HCEC 1CT (cell line): ENCODE data around the gene MAOB.
"Not testable (repeated sequence)": the region's sequence is repeated elsewhere in the genome, so short reads cannot be mapped to it uniquely, and the experiment has no call there.

Experiments
- DNase-seq: peaks from one replicate; pipeline ENCODE4 v3.0.0-alpha.2; 2017

The MAOB gene

GRCh38 chrX:43882294-43882681 lies at the start of gene MAOB:
Gene MAOB, minus strand, starts transcription at chrX:43882450. Its CDS starts 151 bp downstream, at chrX:43882299.
- no peak for DNase-seq

DNA sequence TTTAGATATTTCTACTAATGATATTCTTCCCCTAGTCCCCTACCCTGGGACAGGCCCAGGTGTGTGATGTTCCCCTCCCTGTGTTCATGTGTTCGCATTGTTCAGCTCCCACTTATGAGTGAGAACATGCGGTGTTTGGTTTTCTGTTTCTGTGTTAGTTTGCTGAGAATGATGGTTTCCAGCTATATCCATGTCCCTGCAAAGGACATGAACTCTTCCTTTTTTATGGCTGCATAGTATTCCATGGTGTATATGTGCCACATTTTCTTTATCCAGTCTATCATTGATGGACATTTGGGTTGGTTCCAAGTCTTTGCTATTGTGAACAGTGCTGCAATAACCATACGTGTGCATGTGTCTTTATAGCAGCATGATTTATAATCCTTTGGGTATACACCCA lies 39.8 kb upstream of the MAOB start:
- DNase-seq: not testable (repeated sequence)

DNA sequence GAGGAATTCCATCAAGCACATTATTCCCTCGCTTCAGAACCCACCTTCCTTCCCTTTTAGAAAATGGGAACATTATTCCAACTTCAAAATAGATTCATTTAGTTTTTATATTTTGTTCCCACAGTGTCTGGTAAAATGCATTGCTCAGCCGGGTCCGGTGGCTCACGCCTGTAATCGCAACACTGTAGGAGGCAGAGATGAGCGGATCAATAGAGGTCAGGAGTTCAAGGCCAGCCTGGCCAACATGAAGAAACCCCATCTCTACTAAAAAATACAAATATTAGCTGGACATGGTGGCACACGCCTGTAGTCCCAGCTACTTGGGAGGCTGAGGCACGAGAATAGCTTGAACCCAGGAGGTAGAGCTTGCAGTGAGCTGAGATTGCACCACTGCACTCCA lies 28.5 kb upstream of the MAOB start:
- not testable (repeated sequence) for DNase-seq

DNA sequence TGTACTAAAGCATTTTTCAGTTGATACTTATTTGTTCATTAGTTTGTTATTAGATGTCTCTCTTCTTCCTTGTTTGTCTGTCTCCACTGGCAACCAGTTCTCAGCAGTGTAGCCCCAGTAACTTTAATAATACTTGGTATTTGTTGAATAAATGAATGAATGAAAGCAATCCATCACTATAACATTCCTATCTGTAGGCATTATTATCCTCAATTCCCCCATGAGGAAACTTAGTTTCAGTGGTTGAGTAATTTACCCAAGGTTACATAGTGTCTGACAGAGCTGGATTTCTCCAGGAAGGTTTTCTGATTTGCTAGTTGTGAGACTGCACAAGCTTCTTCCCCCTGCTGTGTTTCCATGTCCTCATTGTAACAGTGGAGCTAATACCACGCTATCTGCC lies 27.8 kb upstream of the MAOB start:
- no peak for DNase-seq

DNA sequence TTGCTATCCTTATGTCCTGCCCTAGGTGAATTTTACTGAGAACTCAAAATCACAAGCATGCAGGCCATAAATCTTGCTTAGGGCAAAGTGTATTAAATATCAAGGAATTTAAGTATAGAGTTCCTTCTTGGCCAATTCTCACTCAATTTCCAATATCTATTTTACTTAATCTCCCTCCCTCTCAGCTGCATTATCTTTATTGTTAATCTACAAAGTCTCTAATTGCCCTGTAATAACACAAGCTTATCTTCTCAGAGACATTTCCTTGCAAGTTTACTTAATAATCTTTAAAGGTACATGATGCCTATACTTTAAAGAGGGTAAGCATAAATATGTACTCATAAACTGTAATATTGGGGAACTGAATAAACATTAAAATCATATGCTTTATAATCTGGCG lies 26.9 kb upstream of the MAOB start:
- no peak for DNase-seq

DNA sequence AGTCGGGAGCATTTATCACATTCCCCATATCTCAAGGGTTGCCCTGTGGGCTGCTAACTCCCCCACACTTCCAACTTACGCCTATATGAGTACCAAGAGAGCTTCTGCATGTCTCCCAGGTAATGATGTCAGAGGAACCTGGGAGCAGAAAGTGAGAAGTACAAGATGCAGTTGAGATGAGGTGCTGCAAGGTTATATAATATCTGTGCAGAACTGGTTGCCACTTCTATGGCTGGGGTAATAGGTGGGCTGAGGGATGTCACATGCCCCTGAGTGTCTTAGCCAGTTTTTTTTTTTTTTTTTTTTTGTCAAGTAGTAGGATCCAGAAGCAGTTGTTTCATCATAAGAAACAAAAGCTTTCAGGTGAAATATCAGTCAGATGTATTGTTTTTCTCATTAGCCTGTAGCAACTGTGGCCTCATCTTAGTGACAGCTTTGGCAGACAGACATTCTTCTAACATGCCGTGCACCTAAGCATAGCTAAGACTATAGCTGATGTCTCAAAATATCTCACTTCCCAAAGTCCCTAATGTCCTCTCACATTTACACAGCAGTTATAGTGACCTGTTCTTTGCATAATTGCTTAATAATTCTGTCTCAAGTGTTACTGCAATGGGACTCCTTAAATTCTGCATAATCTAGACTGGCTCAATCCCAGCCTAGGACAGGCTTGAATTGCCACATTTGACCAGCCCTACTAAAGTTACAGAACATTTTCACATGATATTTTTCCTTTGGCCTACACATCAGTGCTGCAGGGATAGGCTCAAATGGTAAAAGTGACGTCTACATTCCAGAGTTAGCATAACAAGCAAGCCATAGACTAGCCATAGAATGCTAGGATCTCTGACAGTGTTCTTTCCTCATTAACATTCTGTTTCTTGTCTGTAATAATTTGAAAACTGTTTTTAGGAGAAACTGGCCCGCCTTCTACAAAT lies 17.9 kb upstream of the MAOB start:
- no peak for DNase-seq

GRCh38 chrX:43898406-43899035 lies 16.3 kb upstream of the MAOB start:
- no peak for DNase-seq

DNA sequence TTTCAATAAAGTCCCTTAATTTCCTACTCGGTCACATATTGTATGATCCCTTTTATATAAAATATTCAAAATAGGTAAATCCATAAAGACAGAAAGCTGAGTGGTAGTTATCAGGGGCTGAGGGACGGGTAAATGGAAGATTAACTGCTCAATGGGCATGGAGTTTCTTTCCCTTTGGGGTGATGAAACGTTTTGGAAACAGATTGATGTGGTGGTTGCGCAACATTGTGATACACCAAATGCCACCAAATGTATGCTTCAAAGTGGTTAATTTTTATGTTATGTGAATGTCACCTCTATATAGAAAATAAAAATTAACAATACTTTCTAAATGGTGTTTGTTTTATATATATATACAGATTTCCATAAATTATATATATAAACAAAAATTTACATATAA lies 15.0 kb upstream of the MAOB start:
- no peak for DNase-seq

DNA sequence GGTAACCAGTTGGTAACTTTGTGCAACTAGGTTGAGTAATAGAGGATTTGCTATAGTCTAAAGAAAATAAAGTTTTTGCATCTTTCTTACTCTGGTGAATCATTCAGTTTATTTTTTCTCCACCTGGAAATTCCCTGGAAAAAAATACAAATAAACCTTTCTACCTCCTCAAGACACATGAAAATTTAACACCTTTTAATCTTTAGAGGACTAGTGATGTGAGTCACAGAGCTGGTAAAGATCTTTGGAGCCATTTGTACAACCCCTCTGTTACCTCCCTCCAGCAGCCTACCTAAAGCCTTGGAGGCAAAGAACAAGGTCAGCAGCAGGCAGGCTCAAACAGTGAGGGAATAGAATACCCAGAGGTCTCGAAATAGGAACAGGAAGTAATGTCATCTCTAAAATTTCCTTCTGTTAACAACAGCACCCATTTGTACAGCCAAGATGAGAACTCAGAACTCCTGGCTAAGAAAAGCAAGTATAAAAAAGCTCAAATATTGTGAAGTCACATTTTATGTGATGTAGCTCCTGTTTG lies 10.2 kb upstream of the MAOB start:
- no peak for DNase-seq

GRCh38 chrX:43885617-43886016 lies 3.4 kb upstream of the MAOB start:
- DNase-seq: no peak

DNA sequence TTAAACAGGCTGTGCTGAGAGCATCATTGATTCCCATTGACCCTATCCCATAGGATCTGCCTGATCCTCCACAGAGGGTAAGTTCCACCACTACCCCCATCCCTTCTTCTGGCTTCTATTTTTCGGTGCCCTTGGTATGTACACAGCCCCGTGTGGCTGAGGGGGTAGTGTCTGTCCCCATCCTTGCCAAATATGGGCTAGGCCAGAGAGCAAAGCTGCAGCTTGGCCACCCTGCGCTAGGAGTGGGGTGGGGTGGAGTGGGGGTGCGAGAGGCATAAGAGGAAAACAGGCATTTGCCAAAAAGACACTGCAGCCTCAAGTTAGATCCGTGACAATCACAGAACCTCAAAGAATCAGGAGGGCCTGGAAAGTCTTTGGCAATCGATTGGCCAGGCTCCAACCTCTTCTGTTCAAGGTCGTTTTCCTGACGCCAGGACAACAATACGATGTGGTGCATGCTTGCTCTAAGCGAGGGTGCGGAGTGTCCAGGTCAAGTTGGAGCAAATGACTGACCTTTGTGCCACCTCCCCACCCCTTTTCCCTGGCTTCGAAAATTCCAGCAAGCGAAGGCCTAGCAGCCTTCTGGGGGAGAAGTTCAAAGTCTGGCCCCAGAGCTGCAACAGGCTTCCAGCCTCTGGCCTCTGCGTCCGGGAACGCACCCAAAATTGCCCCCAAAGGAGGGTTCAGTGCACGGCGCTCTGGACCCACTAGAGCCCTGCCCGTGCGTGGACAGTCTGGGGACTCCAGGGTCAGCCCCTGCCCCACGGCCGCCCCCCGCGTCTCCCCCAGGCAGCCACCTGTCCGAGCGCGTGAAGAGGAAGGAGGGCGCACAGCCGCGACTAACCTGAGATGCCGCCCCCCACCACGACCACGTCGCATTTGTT lies 598 bp downstream of the MAOB start:
- no peak for DNase-seq

DNA sequence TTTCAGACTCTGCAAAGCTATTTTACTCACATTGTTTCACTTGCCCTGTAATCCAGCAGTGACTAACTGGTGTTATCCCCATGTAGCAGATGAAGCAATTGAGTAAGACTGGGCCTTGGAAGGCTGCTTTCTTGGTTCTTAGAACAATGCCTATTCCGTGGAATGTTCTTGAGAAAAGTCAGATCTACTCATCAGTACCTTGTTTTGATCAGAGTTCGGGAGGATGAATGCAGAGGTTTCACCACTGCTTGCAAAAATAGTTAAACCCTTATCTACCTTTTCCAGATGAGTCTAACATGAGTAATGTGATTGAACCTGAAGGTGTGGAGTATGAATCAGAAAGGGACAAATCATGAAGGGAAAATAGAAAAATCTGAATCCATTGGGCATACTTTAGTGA lies 1.8 kb downstream of the MAOB start:
- DNase-seq: no peak

DNA sequence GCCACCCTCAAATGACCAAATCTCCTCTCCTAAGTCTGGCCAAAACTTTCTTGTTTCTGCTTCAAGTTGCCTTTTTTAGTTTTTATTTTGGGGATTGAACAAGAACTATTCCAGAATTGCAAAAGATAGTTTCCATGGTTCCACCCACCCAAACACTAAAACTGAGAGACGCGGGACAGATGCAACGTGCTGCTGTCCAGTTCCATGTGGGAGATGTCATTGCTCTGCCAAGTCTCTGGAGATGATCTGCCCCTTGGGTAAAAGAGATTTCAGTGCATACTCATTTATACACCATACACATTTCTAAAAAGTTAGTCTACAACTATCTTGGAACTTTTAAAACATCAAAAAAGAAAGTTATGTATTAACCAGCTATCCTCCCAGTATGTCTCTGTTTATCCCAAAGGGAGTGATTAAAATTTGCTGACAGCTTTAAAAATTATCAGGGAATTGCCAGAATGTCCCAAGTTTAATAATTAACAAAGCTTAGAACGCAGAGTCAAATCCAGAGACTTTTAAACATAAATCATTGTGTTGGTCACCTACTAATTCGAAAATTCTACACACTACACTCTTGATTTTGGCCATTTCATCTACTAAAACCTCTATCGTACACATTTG lies 3.2 kb downstream of the MAOB start:
- no peak for DNase-seq

DNA sequence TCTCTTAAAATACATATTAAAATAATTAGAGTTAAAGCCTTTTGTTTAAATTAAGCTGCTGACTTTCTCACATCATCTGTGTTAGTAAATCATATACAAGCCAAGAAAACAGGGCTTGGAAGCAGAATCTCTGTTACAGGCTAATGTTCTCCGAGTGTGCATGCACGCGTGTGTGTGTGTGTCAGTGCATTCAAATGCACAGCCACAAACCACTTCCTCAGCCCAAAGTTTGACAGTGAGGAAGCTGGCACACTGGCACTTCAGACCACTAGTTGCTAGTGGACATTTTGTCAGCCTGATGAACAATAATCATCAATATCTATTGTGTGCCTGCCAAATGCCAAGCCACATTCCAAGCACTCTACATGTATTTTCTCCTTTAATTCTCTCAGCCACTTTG lies 5.6 kb downstream of the MAOB start:
- DNase-seq: no peak

DNA sequence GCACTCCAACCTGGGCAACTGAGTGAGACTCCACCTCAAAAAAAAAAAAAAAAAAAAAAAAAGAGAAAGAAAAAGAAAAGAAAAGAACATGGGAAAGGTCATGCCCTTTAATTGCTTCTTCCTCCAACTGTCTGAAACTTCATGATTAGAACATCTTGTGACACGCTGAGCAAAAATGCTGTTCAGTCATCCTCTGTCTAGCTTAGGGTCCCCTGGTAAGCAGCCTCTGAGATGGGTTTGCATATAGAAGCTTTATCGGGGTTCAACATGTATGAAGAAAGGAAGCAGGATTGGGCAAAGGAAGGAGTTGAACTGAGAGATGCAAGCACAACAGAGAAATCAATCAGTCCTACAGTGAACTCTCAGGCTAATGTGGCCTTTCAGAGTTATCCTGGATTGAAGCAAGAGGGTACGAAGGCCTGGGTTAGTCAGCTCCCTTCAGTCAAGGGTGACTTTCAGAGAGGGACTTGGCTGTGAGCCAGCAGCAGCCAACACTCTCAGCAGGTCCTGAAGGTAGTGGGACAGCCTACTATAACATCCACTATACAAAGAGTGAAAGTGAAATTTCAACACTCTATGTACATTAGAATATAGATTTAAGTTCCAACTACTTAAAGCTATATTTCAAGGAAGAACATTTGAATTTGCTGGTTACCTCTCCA lies 11.4 kb downstream of the MAOB start:
- DNase-seq: no peak

DNA sequence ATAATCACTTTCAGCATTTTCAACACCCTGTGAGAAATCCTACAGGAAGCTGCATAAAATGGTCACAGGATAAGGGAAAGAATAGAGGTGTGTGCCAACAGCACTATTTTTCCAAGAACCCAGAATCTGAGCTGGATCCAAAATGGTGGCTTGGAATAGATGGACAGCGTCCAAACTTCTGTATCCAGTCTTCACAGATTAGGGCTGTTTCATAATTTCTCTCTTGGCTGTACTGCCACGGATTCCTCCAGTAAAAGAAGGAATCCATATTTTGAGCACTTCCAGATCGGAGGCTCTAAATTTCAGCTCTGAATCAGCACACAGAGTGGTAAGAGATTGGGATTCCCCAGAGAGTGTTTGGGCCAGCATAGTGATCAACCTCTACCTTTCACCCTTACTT lies 12.2 kb downstream of the MAOB start:
- DNase-seq: no peak

DNA sequence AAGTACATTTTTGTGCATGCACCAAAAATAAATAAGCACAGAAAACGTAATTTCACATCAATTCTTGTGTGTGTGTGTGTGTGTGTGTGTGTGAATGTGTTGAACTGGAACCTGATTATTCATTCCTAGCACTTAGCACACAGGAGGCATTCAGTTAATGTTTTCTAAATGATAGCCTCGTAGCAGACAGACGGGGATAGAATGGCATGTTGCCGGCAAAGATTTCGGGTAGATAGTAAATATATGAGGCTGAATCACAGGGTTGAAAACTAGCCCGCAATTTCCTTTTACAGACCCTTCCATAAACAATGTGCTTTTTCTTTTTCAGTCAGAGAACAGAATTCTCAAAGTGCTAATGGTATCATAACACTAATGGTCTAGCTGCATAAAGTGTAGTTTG lies 13.5 kb downstream of the MAOB start:
- DNase-seq: no peak

- no peak for DNase-seq
Measured at GRCh38 chrX:43866423-43866822, 15.8 kb downstream of the MAOB start.

DNA sequence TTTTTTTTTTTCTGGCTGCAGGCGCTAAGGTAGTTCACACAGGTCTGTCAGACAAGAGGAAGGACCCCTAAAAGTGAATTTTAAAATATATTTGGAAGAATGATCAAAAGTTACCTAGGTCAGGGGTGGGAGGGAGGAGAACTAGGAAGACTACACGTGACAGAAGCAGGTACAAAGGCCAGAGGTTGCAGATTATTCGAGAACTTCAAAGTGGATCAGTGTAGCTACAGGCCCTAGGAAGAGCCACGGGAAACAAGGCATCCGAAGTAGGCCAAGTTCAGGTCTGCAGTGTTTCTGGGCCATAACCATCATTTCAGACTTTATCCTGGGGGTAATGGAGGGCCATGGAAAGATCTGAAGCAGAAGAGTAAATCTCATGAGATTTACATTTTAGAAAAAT lies 16.5 kb downstream of the MAOB start:
- DNase-seq: no peak

DNA sequence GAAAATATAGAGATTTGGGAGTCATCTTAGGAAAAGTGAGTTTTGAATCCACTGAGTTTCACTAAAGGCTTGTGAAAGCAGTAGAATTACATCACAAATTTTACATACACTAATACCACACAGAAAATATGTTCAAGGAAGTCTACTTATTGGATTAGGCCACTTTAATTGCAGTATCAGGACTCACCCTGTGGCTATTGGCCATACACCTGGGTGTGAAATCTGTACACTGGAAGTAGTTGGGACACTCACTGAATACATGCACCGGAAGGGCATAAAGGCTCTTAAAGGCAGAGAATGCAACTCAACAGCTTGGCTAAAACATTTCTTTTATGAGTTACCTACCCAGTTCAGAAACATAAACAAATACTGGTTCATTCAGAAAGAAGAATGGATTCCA lies 19.8 kb downstream of the MAOB start:
- DNase-seq: no peak

DNA sequence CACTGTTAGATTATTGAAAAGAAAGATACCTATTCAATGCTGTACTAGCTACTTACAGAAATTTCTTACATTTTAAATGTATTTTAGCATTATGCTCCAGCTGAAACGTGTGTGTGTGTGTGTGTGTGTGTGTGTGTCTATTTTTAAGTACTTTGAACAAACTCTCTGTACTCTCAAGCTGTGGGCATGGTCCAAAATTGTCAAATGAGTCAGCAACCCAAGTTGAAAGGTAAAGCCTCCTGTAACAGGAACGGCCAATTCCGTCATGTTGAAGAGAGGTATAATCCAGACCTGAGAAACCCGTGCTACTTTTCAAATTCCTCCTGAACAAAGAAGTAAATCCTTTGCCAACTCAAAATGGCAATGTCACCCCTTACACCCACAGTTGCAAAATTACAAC lies 20.5 kb downstream of the MAOB start:
- no peak for DNase-seq
